Measurements from ENCODE around the gene CBR3.

CBR3 gene

GRCh38 chr21:36134803-36135390, at the start of gene CBR3:
TSS of gene CBR3 (plus strand) at chr21:36135079. CDS start at chr21:36135193, 114 bp downstream.
- TF ChIP-seq GATA3 (IDR thresholded peaks at IDR 0.05; ENCODE audit: low read depth, low read length) (no peak), GATA2 (IDR thresholded peaks at IDR 0.05; ENCODE audit: low read depth, low read length) (no peak)

- TF ChIP-seq GATA2 (IDR thresholded peaks at IDR 0.05; ENCODE audit: low read depth, low read length) (no peak), GATA3 (IDR thresholded peaks at IDR 0.05; ENCODE audit: low read depth, low read length) (no peak)
These were observed 47.3 kb upstream of the CBR3 start for GRCh38 chr21:36087362-36088138.

- TF ChIP-seq GATA2 (IDR thresholded peaks at IDR 0.05; ENCODE audit: low read depth, low read length) (no peak), GATA3 (IDR thresholded peaks at IDR 0.05; ENCODE audit: low read depth, low read length) (no peak)
These were observed 44.9 kb upstream of the CBR3 start for GRCh38 chr21:36089946-36090345.

GRCh38 chr21:36092681-36093080, 42.2 kb upstream of the CBR3 start:
- no peak for TF ChIP-seq GATA3 (IDR thresholded peaks at IDR 0.05; ENCODE audit: low read depth, low read length)
- TF ChIP-seq GATA2 (IDR thresholded peaks at IDR 0.05; ENCODE audit: low read depth, low read length) = no peak

GRCh38 chr21:36093512-36093911, 41.4 kb upstream of the CBR3 start:
- TF ChIP-seq GATA2 (IDR thresholded peaks at IDR 0.05; ENCODE audit: low read depth, low read length) (no peak), GATA3 (IDR thresholded peaks at IDR 0.05; ENCODE audit: low read depth, low read length) (no peak)

GRCh38 chr21:36096398-36097290, 38.2 kb upstream of the CBR3 start:
- TF ChIP-seq GATA2 (IDR thresholded peaks at IDR 0.05; ENCODE audit: low read depth, low read length) = no peak

GRCh38 chr21:36097427-36098181, 37.3 kb upstream of the CBR3 start:
- no peak for TF ChIP-seq GATA3 (IDR thresholded peaks at IDR 0.05; ENCODE audit: low read depth, low read length)
- no peak for TF ChIP-seq GATA2 (IDR thresholded peaks at IDR 0.05; ENCODE audit: low read depth, low read length)

- TF ChIP-seq GATA2 (IDR thresholded peaks at IDR 0.05; ENCODE audit: low read depth, low read length) (no peak), GATA3 (IDR thresholded peaks at IDR 0.05; ENCODE audit: low read depth, low read length) (no peak)
These were observed 36.7 kb upstream of the CBR3 start for GRCh38 chr21:36098182-36098532.

- TF ChIP-seq GATA2 (IDR thresholded peaks at IDR 0.05; ENCODE audit: low read depth, low read length) (no peak), GATA3 (IDR thresholded peaks at IDR 0.05; ENCODE audit: low read depth, low read length) (no peak)
These were observed 35.9 kb upstream of the CBR3 start for GRCh38 chr21:36099000-36099399.

GRCh38 chr21:36100971-36101641, 33.8 kb upstream of the CBR3 start:
- TF ChIP-seq GATA3 (IDR thresholded peaks at IDR 0.05; ENCODE audit: low read depth, low read length) = no peak
- TF ChIP-seq GATA2 (IDR thresholded peaks at IDR 0.05; ENCODE audit: low read depth, low read length) = no peak

- no peak for TF ChIP-seq GATA2 (IDR thresholded peaks at IDR 0.05; ENCODE audit: low read depth, low read length)
- TF ChIP-seq GATA3 (IDR thresholded peaks at IDR 0.05; ENCODE audit: low read depth, low read length) = no peak
These were observed 31.4 kb upstream of the CBR3 start for GRCh38 chr21:36103434-36103833.

- TF ChIP-seq GATA2 (IDR thresholded peaks at IDR 0.05; ENCODE audit: low read depth, low read length) (no peak), GATA3 (IDR thresholded peaks at IDR 0.05; ENCODE audit: low read depth, low read length) (no peak)
These were observed 30.3 kb upstream of the CBR3 start for GRCh38 chr21:36104317-36105300.

Measured in SH-SY5Y (cell line).